Measurements from ENCODE around the gene KIRREL2.

KIRREL2 gene

DNA sequence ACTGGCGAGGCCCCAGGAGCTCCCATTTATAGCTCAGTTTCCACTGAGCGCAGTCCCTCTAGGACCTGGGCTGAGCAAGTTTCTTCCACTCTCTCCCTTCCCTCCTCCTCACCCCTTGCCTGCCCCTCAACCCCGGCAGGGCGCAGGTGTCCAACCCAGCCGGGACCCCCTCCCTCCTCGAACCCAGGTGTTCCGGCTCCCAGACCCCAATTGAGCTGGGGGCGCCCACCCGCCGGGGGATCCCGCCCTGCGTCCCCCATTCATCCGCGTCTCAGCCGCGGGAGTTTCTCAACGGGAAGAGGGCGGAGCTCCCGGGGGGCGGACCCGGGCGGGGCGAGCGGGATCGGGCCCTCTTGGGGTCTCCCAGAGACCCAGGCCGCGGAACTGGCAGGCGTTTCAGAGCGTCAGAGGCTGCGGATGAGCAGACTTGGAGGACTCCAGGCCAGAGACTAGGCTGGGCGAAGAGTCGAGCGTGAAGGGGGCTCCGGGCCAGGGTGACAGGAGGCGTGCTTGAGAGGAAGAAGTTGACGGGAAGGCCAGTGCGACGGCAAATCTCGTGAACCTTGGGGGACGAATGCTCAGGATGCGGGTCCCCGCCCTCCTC lies at the start of gene KIRREL2:
TSS of gene KIRREL2 (plus strand) at position 366 of the 604 bp plus-strand sequence. CDS start at position 575, 209 bp downstream.
- Histone ChIP-seq H3K27ac (ENCODE audit: low read depth, low read length) (no peak within 1 kb of the TSS), H3K36me3 (ENCODE audit: control insufficient read depth, insufficient read depth, low read length) (no peaks in the 10 kb centered on the region), H3K4me3 (ENCODE audit: low read depth, low read length) (peak within 1 kb of the TSS; percentile 77), H3K9me3 (ENCODE audit: control insufficient read depth, insufficient read depth, low read length) (no peaks in the 10 kb centered on the region), H3K9ac (ENCODE audit: low read depth, low read length) (no peak within 1 kb of the TSS), H3K4me1 (ENCODE audit: control insufficient read depth, insufficient read depth, low read length) (peaks cover 8% of the 10 kb centered on the region), H3K27me3 (ENCODE audit: control insufficient read depth, insufficient read depth, low read length) (peaks cover 72% of the 10 kb centered on the region)

DNA sequence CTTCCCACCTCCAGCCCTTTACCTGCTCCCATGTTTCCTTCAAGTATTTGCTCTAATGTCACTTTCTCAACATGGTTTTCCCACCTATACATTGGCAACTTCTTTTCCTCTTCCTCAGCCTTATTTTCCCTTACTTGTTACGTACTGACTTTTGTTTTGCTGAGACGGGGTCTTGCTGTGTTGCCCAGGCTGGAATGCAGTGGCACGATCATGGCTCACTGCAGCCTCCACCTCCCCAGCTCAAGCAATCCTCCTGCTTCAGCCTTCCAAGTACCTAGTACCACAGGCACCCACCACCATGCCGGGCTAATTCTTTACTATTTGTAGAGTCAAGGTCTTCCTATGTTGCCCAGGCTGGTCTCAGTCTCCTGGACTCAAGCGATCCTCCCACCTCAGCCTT lies 49.1 kb upstream of the KIRREL2 start:
- Histone ChIP-seq H3K9me3 (ENCODE audit: control insufficient read depth, insufficient read depth, low read length) (no peaks in the 10 kb centered on the region), H3K4me3 (ENCODE audit: low read depth, low read length) (no peak overlapping the region), H3K27ac (ENCODE audit: low read depth, low read length) (no peak overlapping the region), H3K9ac (ENCODE audit: low read depth, low read length) (no peak overlapping the region), H3K36me3 (ENCODE audit: control insufficient read depth, insufficient read depth, low read length) (no peaks in the 10 kb centered on the region), H3K27me3 (ENCODE audit: control insufficient read depth, insufficient read depth, low read length) (no peaks in the 10 kb centered on the region), H3K4me1 (ENCODE audit: control insufficient read depth, insufficient read depth, low read length) (no peaks in the 10 kb centered on the region)

DNA sequence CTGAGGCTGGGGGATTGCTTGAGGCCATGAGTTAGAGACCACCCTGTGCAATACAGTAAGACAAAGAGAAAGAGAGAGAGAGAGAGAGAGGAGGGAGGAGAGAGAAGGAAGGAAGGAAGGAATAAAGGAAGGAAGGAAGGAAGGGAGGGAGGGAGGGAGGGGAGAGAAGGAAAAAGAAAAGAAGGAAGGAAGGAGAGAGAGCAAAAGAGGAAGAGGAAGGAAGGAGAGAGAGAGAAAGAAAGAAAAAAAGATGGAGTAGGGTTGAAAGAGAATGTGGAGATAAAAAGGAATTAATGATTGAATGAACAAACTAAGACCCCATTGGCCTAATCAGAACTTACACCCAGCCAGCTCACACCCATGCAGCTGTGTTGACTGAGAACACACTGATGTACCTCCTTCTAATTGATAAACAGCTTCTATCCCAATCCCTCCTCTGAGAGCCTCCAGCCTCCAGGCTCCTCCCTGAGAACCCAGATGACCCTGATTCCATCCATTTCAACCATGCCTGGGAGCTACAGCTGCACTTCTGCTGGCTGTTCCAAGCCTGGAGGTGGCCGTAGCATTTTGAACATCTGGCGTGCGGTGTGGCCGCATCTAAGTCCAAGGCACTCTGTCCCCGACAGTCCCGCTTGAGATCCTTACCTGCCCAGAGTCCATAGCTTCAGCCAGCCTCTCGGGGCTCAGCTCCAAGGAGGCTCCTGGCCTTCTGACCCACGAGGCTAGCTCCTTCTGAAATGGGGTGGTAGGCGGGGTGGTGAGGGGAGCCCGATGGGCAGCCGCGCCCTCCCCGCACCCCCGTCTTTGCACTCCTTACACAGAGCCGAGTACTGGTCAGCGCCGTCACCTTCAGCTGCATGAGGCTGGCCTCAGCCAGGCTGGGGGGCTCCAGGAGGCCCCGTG lies 45.1 kb upstream of the KIRREL2 start:
- H3K4me1 ChIP-seq (ENCODE audit: control insufficient read depth, insufficient read depth, low read length), result no peaks in the 10 kb centered on the region

DNA sequence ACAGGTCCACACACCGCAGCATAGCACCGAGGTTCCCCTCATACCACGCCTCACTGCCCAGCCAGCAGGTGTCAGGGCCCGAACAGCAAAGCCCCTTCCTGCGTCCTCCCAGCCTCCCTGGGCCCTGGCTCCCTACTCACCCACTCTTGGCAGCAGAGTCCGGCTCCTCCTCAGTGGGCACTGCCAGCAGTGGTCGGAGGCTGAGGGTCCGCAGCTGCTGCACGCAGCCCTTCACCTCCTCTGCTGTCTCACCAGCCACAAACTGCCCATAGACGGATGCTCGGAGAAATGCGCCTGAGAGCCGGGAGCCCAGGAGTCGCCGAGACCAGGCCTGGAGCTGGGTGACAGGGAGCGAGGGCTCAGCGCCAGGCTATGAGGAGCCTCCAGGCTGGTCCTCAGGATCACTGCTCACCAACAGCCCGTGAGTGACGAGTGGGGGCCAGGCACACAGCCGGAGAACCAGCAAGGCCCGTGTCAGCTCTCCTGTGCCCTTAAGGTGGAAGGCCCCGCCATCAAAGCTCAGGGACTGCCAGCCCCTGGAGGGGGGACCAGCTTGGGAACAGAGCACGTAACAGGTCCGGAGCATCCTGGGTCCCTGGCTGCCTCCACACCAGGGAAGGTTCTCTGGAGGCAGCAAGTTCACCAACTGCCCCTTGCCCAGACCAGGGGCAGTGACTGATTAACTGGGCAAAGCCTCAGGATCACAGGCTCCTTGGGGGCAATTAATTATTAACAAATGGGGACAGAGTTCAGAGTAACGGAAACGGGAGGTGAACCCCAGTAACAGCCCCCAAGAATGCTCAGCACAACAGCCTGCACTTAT lies 44.3 kb upstream of the KIRREL2 start, which contains the start of gene PRODH2:
TSS of gene PRODH2 (minus strand) at position 626 of the 823 bp plus-strand sequence. CDS start at position 586, 40 bp downstream.
- no peaks in the 10 kb centered on the region for H3K9me3 ChIP-seq (ENCODE audit: control insufficient read depth, insufficient read depth, low read length)
- H3K9ac ChIP-seq (ENCODE audit: low read depth, low read length), result no peak within 1 kb of the TSS
- H3K4me1 ChIP-seq (ENCODE audit: control insufficient read depth, insufficient read depth, low read length), result no peaks in the 10 kb centered on the region
- no peaks in the 10 kb centered on the region for H3K27me3 ChIP-seq (ENCODE audit: control insufficient read depth, insufficient read depth, low read length)
- no peaks in the 10 kb centered on the region for H3K36me3 ChIP-seq (ENCODE audit: control insufficient read depth, insufficient read depth, low read length)
- H3K27ac ChIP-seq (ENCODE audit: low read depth, low read length), result no peak within 1 kb of the TSS
- H3K4me3 ChIP-seq (ENCODE audit: low read depth, low read length), result no peak within 1 kb of the TSS

More for the DNA sequence above, 45.1 kb upstream of the KIRREL2 start:
- no peaks in the 10 kb centered on the region for H3K9me3 ChIP-seq (ENCODE audit: control insufficient read depth, insufficient read depth, low read length)
- H3K9ac ChIP-seq (ENCODE audit: low read depth, low read length), result no peak overlapping the region
- no peaks in the 10 kb centered on the region for H3K27me3 ChIP-seq (ENCODE audit: control insufficient read depth, insufficient read depth, low read length)
- H3K27ac ChIP-seq (ENCODE audit: low read depth, low read length), result no peak overlapping the region
- no peak overlapping the region for H3K4me3 ChIP-seq (ENCODE audit: low read depth, low read length)
- H3K36me3 ChIP-seq (ENCODE audit: control insufficient read depth, insufficient read depth, low read length), result no peaks in the 10 kb centered on the region

DNA sequence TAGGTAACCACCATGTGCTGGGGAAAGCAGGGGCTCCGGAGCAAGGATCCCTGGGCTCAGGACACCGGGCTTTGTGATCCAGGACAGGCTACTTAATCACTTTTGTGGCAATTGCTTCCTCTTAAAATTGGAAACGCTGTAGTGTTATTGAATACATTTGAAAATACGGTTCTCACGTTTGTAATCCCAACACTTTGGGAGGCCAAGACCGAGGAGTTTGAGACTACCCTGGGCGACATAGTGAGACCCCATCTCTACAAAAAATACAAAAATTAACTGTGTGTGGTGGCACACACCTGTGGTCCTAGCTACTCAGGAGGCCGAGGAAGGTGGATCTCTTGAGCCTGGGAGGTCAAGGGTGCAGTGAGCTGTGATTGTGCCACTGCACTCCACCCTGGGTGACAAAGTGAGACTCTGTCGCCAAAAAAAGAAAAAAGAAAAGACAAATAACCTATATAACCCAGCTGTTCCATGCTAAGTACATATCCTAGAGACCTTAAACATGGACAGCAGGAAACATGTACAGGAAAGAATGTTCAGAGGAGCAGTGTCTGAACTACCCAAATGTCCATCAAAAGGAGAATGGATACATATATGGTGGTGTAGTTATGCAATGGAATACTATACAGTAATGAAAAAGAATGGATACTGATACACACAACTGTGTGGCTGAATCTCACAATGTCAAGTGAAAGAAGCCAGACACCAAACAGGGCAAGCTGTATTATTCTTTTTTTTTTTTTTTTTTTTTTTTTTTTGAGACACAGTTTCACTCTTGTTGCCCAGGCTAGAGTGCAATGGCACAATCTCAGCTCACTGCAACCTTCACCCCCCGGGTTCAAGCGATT lies 43.4 kb upstream of the KIRREL2 start:
- Histone ChIP-seq H3K27me3 (ENCODE audit: control insufficient read depth, insufficient read depth, low read length) (no peaks in the 10 kb centered on the region), H3K4me1 (ENCODE audit: control insufficient read depth, insufficient read depth, low read length) (no peaks in the 10 kb centered on the region), H3K36me3 (ENCODE audit: control insufficient read depth, insufficient read depth, low read length) (no peaks in the 10 kb centered on the region), H3K9me3 (ENCODE audit: control insufficient read depth, insufficient read depth, low read length) (no peaks in the 10 kb centered on the region), H3K9ac (ENCODE audit: low read depth, low read length) (no peak overlapping the region), H3K27ac (ENCODE audit: low read depth, low read length) (no peak overlapping the region), H3K4me3 (ENCODE audit: low read depth, low read length) (no peak overlapping the region)

DNA sequence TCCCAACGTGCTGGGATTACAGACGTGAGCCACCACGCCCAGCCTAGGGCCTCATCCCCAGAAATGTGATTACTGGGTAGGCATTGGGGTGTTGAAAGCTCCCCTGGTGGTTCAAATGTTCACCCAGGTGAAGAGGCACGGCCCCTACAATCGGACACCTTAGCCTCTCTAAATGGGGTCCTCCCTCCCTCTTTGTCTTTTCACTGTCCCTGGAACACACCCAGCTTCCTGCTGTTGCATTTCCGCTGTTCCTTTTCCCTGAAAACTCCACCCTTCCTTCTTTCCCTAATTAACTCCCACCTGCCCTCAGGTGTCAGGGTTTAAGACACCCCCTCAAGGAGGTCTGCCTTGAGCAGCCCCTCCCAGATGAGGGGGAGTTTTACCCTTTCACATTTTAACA lies 40.4 kb upstream of the KIRREL2 start:
- Histone ChIP-seq H3K36me3 (ENCODE audit: control insufficient read depth, insufficient read depth, low read length) (no peaks in the 10 kb centered on the region), H3K27me3 (ENCODE audit: control insufficient read depth, insufficient read depth, low read length) (no peaks in the 10 kb centered on the region), H3K9ac (ENCODE audit: low read depth, low read length) (no peak overlapping the region), H3K9me3 (ENCODE audit: control insufficient read depth, insufficient read depth, low read length) (no peaks in the 10 kb centered on the region), H3K4me3 (ENCODE audit: low read depth, low read length) (no peak overlapping the region), H3K4me1 (ENCODE audit: control insufficient read depth, insufficient read depth, low read length) (no peaks in the 10 kb centered on the region), H3K27ac (ENCODE audit: low read depth, low read length) (no peak overlapping the region)

DNA sequence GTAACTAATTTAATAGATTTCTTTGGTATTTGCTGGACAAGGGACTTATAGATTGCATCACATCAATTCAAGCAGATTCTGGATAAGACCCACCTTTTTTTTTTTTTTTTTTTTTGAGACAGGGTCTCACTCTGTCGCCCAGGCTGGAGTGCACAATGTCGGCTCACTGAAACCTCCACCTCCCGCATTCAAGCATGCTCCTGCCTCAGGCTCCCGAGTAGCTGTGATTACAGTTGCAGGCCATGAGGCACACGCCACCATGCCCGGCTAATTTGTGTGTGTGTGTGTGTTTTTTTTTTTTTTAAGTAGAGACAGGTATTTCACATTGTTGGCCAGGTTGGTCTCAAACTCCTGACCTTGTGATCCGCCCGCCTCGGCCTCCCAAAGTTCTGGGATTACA lies 39.9 kb upstream of the KIRREL2 start:
- H3K4me3 ChIP-seq (ENCODE audit: low read depth, low read length), result no peak overlapping the region
- no peaks in the 10 kb centered on the region for H3K36me3 ChIP-seq (ENCODE audit: control insufficient read depth, insufficient read depth, low read length)
- no peaks in the 10 kb centered on the region for H3K4me1 ChIP-seq (ENCODE audit: control insufficient read depth, insufficient read depth, low read length)
- H3K9ac ChIP-seq (ENCODE audit: low read depth, low read length), result no peak overlapping the region
- H3K9me3 ChIP-seq (ENCODE audit: control insufficient read depth, insufficient read depth, low read length), result no peaks in the 10 kb centered on the region
- no peak overlapping the region for H3K27ac ChIP-seq (ENCODE audit: low read depth, low read length)
- no peaks in the 10 kb centered on the region for H3K27me3 ChIP-seq (ENCODE audit: control insufficient read depth, insufficient read depth, low read length)

DNA sequence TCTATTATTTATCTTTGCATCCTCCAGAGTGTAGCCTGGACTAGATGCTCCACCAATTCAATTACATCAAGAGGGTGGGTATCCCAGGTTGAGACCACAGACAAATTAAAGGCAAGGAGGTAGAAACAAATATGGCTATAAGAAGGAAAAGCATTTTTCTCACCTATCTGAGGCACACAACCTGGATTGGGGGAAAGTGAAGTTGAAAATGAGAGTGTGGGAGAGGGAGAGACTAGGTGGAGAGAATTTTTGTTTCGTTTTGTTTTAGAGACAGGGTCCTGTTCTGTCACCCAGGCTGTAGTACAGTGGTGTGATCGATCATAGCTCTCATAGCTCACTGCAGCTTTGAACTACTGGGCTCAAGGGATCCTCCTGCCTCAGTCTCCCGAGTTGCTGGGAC lies 38.3 kb upstream of the KIRREL2 start:
- no peak overlapping the region for H3K9ac ChIP-seq (ENCODE audit: low read depth, low read length)
- H3K4me1 ChIP-seq (ENCODE audit: control insufficient read depth, insufficient read depth, low read length), result no peaks in the 10 kb centered on the region
- no peaks in the 10 kb centered on the region for H3K36me3 ChIP-seq (ENCODE audit: control insufficient read depth, insufficient read depth, low read length)
- no peak overlapping the region for H3K4me3 ChIP-seq (ENCODE audit: low read depth, low read length)
- no peaks in the 10 kb centered on the region for H3K27me3 ChIP-seq (ENCODE audit: control insufficient read depth, insufficient read depth, low read length)
- no peaks in the 10 kb centered on the region for H3K9me3 ChIP-seq (ENCODE audit: control insufficient read depth, insufficient read depth, low read length)
- no peak overlapping the region for H3K27ac ChIP-seq (ENCODE audit: low read depth, low read length)

DNA sequence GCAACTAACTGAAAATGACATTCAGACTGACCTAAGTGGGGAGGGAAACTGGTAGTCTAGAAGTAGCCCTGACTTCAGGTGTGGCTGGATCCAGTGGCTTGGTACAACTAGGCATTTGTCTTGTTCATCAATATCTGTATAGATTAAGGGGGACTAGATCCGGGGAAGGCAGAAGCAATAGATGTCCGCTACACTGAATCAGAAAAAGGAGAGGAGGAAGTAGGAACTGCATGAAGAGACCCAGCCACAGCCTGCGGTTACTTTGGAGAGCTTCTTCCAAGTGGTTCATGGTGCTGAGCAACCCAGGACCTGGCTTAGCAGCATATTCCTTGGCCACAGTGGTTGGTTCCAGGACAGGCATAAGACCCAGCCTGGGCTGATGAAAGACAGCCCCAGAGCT lies 34.1 kb upstream of the KIRREL2 start:
- Histone ChIP-seq H3K9ac (ENCODE audit: low read depth, low read length) (no peak overlapping the region), H3K9me3 (ENCODE audit: control insufficient read depth, insufficient read depth, low read length) (no peaks in the 10 kb centered on the region), H3K4me3 (ENCODE audit: low read depth, low read length) (no peak overlapping the region), H3K36me3 (ENCODE audit: control insufficient read depth, insufficient read depth, low read length) (no peaks in the 10 kb centered on the region), H3K27me3 (ENCODE audit: control insufficient read depth, insufficient read depth, low read length) (no peaks in the 10 kb centered on the region), H3K4me1 (ENCODE audit: control insufficient read depth, insufficient read depth, low read length) (no peaks in the 10 kb centered on the region), H3K27ac (ENCODE audit: low read depth, low read length) (no peak overlapping the region)

DNA sequence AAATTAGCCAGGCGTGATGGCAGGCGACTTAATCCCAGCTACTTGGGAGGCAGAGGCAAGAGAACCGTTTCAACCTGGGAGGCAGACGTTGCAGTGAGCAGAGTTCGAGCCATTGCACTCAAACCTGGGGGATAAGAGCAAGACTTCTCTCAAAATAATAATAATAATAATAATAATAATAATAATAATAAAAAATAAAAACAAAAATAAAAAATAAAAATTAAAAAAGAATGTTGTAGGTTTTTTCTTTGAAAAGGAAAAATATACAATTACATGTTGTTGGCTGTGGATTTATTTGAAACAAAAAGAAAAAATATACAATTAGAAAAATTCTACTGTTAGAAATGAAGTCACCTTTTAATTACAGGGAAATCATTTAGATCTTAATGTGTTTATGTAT lies 32.6 kb upstream of the KIRREL2 start:
- Histone ChIP-seq H3K9ac (ENCODE audit: low read depth, low read length) (no peak overlapping the region), H3K27ac (ENCODE audit: low read depth, low read length) (no peak overlapping the region), H3K4me3 (ENCODE audit: low read depth, low read length) (no peak overlapping the region), H3K9me3 (ENCODE audit: control insufficient read depth, insufficient read depth, low read length) (no peaks in the 10 kb centered on the region), H3K36me3 (ENCODE audit: control insufficient read depth, insufficient read depth, low read length) (no peaks in the 10 kb centered on the region), H3K27me3 (ENCODE audit: control insufficient read depth, insufficient read depth, low read length) (no peaks in the 10 kb centered on the region), H3K4me1 (ENCODE audit: control insufficient read depth, insufficient read depth, low read length) (no peaks in the 10 kb centered on the region)
